Measurements from ENCODE around the gene SOX6. TPM values are rescaled to one million over a fixed set of nuclear protein-coding genes. Genes with fewer than 3 reads are reported as not detected.

The SOX6 gene
- total RNA-seq, 1 donor from 2014 or later, result 7.6 TPM

DNA sequence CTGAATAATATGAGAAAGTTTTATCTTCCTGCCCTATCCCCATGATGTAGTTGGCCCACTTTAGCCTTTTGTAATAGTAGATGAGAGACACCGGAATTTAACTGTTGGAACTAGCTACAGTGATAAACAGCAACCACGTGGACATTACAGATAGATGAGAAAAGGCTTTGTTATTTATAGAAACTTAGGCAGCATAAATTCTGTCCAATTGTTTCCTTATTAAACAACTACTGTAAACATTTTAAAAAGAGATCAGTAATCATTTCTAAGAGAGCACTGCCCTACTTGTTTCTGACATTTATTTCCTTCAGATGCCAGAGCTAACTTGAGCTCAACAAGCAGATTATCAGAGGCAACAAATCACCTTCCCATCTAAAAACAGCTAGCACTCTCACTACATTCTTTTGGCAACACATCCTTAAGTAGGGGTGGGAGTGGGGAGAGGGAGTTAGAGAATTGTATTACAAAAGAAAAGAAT, 63.1 kb downstream of the SOX6 start:
- no peak overlapping the region for H3K9ac ChIP-seq
- H3K4me2 ChIP-seq, result peak overlapping the region; percentile 23
- no peaks in the 10 kb centered on the region for H3K36me3 ChIP-seq
- no peak for DNase-seq (ENCODE audit: low spot score)
- Mint-ChIP-seq H3K36me3 (no peaks in the 10 kb centered on the region), H3K9me3 (no peaks in the 10 kb centered on the region), H3K27ac (no peak overlapping the region), H3K27me3 (ENCODE audit: insufficient read depth, low read depth) (no peaks in the 10 kb centered on the region), H3K4me1 (peaks cover 42% of the 10 kb centered on the region), H3K4me3 (no peak overlapping the region)
- H3K4me3 ChIP-seq, result no peak overlapping the region
- no peak overlapping the region for H2AFZ ChIP-seq (replicated peaks)
- TF ChIP-seq EZH2phosphoT487 (IDR thresholded peaks at IDR 0.05), result no peak
- TF ChIP-seq, protein P1, sequence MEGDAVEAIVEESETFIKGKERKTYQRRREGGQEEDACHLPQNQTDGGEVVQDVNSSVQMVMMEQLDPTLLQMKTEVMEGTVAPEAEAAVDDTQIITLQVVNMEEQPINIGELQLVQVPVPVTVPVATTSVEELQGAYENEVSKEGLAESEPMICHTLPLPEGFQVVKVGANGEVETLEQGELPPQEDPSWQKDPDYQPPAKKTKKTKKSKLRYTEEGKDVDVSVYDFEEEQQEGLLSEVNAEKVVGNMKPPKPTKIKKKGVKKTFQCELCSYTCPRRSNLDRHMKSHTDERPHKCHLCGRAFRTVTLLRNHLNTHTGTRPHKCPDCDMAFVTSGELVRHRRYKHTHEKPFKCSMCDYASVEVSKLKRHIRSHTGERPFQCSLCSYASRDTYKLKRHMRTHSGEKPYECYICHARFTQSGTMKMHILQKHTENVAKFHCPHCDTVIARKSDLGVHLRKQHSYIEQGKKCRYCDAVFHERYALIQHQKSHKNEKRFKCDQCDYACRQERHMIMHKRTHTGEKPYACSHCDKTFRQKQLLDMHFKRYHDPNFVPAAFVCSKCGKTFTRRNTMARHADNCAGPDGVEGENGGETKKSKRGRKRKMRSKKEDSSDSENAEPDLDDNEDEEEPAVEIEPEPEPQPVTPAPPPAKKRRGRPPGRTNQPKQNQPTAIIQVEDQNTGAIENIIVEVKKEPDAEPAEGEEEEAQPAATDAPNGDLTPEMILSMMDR (IDR thresholded peaks at IDR 0.05), result no peak
- TF ChIP-seq EZH2 (IDR thresholded peaks at IDR 0.05), result no peak
- no peaks in the 10 kb centered on the region for H3F3A ChIP-seq (ENCODE audit: low read depth)
- no peak overlapping the region for H3K27ac ChIP-seq
- H3K79me2 ChIP-seq (ENCODE audit: low read depth), result no peaks in the 10 kb centered on the region
- no peaks in the 10 kb centered on the region for H3K9me3 ChIP-seq (ENCODE audit: low read depth)
- H4K20me1 ChIP-seq (ENCODE audit: low read depth), result no peaks in the 10 kb centered on the region
- peaks cover 37% of the 10 kb centered on the region for H3K4me1 ChIP-seq
- H3K27me3 ChIP-seq, result no peaks in the 10 kb centered on the region

DNA sequence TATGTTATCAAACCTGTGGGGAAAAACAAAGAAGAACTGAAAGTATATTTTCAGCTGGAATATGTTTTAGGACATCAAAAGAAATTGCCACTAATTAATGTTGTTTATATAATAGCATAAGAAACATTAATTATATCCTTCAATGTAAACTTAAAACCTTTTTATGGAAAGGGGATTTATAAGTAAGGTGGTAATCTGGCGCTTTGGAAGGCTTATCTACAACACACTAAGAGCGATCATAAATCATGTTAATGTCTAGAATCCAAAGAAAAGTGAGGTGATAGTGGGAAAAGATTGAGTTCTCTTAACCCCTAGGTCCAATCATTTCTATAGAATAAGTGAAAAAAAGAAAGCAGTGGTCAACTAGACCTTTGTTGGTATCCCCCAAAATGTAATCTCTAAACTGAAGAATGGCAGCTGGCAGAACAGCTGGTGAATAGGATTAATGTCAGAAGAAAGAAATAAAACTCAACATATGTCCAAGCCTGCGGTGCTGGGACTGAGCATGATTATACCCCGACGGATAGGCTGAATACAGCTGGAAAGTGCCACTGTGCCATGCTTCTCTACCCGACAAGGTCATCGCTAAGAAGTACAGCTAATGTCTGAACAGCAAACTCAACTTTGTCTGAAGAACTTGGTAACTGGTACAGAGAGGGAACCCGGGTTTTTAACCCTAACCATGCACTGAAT, 64.0 kb downstream of the SOX6 start:
- TF ChIP-seq EZH2phosphoT487 (IDR thresholded peaks at IDR 0.05) (no peak), EZH2 (IDR thresholded peaks at IDR 0.05) (no peak)
- TF ChIP-seq, protein P1 (IDR thresholded peaks at IDR 0.05), result no peak
- Histone ChIP-seq H3K79me2 (ENCODE audit: low read depth) (no peaks in the 10 kb centered on the region), H3K4me3 (no peak overlapping the region), H3K27ac (no peak overlapping the region), H4K20me1 (ENCODE audit: low read depth) (no peaks in the 10 kb centered on the region), H3K9me3 (ENCODE audit: low read depth) (no peaks in the 10 kb centered on the region), H3K36me3 (no peaks in the 10 kb centered on the region), H3K9ac (no peak overlapping the region), H3F3A (ENCODE audit: low read depth) (no peaks in the 10 kb centered on the region), H3K4me2 (no peak overlapping the region), H3K27me3 (no peaks in the 10 kb centered on the region), H2AFZ (replicated peaks) (no peak overlapping the region), H3K4me1 (peaks cover 39% of the 10 kb centered on the region)
- DNase-seq (ENCODE audit: low spot score), result no peak
- H3K4me1 Mint-ChIP-seq, result peaks cover 36% of the 10 kb centered on the region
- no peaks in the 10 kb centered on the region for H3K9me3 Mint-ChIP-seq
- no peak overlapping the region for H3K27ac Mint-ChIP-seq
- no peak overlapping the region for H3K4me3 Mint-ChIP-seq
- no peaks in the 10 kb centered on the region for H3K27me3 Mint-ChIP-seq (ENCODE audit: insufficient read depth, low read depth)
- no peaks in the 10 kb centered on the region for H3K36me3 Mint-ChIP-seq

DNA sequence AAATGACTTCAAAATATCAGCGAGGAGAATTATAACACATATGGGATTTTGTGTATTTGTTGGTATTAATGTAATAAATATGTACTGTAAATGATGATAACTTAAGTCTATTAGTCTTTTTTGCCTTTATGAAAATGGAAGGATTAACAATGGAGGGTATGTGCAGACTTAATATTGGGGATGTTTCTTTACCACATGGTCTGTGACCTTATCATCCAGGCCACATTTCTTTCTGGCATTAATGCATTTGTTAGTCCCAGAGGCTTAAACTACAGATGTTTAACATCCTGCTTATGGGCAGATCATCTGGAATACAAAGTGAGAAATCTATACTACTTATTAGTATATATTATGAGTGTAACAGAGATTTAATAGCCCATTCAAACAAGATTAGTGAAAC, 64.6 kb downstream of the SOX6 start:
- Histone ChIP-seq H3K36me3 (no peaks in the 10 kb centered on the region), H3K4me1 (peaks cover 39% of the 10 kb centered on the region), H3K4me3 (no peak overlapping the region), H3F3A (ENCODE audit: low read depth) (no peaks in the 10 kb centered on the region), H3K9me3 (ENCODE audit: low read depth) (no peaks in the 10 kb centered on the region), H3K27ac (no peak overlapping the region), H3K9ac (no peak overlapping the region), H2AFZ (replicated peaks) (no peak overlapping the region), H4K20me1 (ENCODE audit: low read depth) (no peaks in the 10 kb centered on the region), H3K4me2 (no peak overlapping the region), H3K79me2 (ENCODE audit: low read depth) (no peaks in the 10 kb centered on the region), H3K27me3 (no peaks in the 10 kb centered on the region)
- Mint-ChIP-seq H3K36me3 (no peaks in the 10 kb centered on the region), H3K27me3 (ENCODE audit: insufficient read depth, low read depth) (no peaks in the 10 kb centered on the region), H3K4me1 (peaks cover 33% of the 10 kb centered on the region), H3K9me3 (no peaks in the 10 kb centered on the region), H3K27ac (no peak overlapping the region), H3K4me3 (no peak overlapping the region)
- no peak for DNase-seq (ENCODE audit: low spot score)
- TF ChIP-seq EZH2phosphoT487 (IDR thresholded peaks at IDR 0.05), result no peak
- TF ChIP-seq EZH2 (IDR thresholded peaks at IDR 0.05), result no peak
- TF ChIP-seq, protein P1 (IDR thresholded peaks at IDR 0.05), result no peak
